Measurements from ENCODE around the gene ZNF699. TPM values are rescaled to one million over a fixed set of nuclear protein-coding genes. Genes with fewer than 3 reads are reported as not detected.

Gene ZNF699
- total and polyA plus RNA-seq, 2 of the 4 experiments (the other 2 are of a cell fraction): 1.3 to 7.3 TPM

DNA sequence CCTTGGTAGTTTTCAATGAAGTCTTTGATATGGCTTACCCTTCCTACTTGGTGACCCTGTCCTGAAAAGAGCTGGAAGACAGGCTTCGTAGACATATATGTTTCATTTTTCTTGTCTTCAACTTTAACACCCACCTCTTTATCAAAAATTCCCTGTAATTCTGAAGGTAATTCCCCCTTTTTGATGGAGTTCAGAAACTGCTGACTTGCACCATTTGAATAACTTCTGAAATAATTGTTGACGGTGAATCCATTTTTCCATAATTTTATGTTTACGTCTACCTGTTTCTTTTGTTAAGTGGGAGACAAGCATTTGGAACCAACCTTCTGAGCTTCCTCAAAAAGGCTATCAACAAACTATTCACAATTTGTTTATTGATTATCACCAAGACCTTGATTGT, 38.6 kb upstream of the ZNF699 start:
- Histone ChIP-seq H3K27ac (ENCODE audit: insufficient read depth, low read length) (no peak overlapping the region), H2AFZ (replicated peaks; ENCODE audit: low read length, poor library complexity) (no peak overlapping the region), H2BK5ac (ENCODE audit: low read depth, low read length, poor library complexity, severe bottlenecking) (no peak overlapping the region), H2BK15ac (ENCODE audit: low read depth, low read length) (no peak overlapping the region), H3K18ac (ENCODE audit: low read depth, low read length) (no peak overlapping the region), H3K9me3 (ENCODE audit: control insufficient read depth, insufficient read depth, low read length) (peaks cover 54% of the 10 kb centered on the region), H3K9me1 (ENCODE audit: insufficient read depth, low read length) (no peaks in the 10 kb centered on the region), H2AK9ac (replicated peaks; ENCODE audit: low read depth, low read length, poor library complexity) (no peak overlapping the region), H3K56ac (ENCODE audit: extremely low read depth, insufficient read depth, low read length) (no peak overlapping the region), H3K79me1 (ENCODE audit: low read depth in 1 of 2, low read length in 2 of 2) (no peaks in the 10 kb centered on the region), H3K14ac (replicated peaks; ENCODE audit: low read depth, low read length) (no peak overlapping the region), H3K23ac (ENCODE audit: low read depth, low read length) (no peak overlapping the region), H4K8ac (ENCODE audit: low read depth in 2 of 2, low read length in 2 of 2) (no peak overlapping the region), H3K4ac (ENCODE audit: low read depth, low read length) (no peak overlapping the region), H3K27me3 (ENCODE audit: control insufficient read depth, insufficient read depth, low read length) (no peaks in the 10 kb centered on the region), H4K20me1 (ENCODE audit: insufficient read depth, low read length) (no peaks in the 10 kb centered on the region), H4K91ac (ENCODE audit: insufficient read depth, low read depth, low read length) (no peak overlapping the region), H2BK20ac (ENCODE audit: low read depth, low read length) (no peak overlapping the region), H3K4me2 (ENCODE audit: low read depth, low read length) (no peak overlapping the region), H3K4me1 (ENCODE audit: control insufficient read depth, insufficient read depth, low read length) (no peaks in the 10 kb centered on the region), H2AK5ac (ENCODE audit: low read depth, low read length) (no peak overlapping the region), H4K5ac (ENCODE audit: low read depth, low read length) (no peak overlapping the region), H3K9ac (ENCODE audit: low read depth, low read length) (no peak overlapping the region), H3K36me3 (ENCODE audit: control insufficient read depth, insufficient read depth, low read length) (0 out of 2 replicates have a peak, but pooled peaks cover 3% of the 10 kb centered on the region), H3K4me3 (ENCODE audit: insufficient read depth, low read depth, low read length) (no peak overlapping the region), H2BK120ac (ENCODE audit: low read depth, low read length) (no peak overlapping the region)
- ChIA-PET POLR2A (ENCODE audit: unreplicated experiment) (no interaction called here), CTCF (no interaction called here)
- dilution Hi-C loops (cut with HindIII; ENCODE audit: low sequenced_read_pairs, unreplicated experiment) (no loop called here), intact Hi-C loops (cut with micrococcal nuclease) (no loop called here), in situ Hi-C loops (cut with MboI; ENCODE audit: low sequenced_read_pairs) (no loop called here)
- ATAC-seq (ENCODE audit: low read depth): no peak
- no CpG with 5 or more reads among the region's 3 CpGs for WGBS, 2 experiments (ENCODE audit: extremely low coverage in 2 of 2, insufficient read length in 1 of 2)
- no peak for DNase-seq
- TF ChIP-seq USF2 (IDR thresholded peaks at IDR 0.05; ENCODE audit: low read depth, low read length): no peak
- no peak for TF ChIP-seq FOS (IDR thresholded peaks at IDR 0.05; ENCODE audit: low read depth, low read length)
- TF ChIP-seq MAFK (IDR thresholded peaks at IDR 0.05; ENCODE audit: low read depth, low read length): peak; percentile 42; the same call in 1 of the 2 replicates
- TF ChIP-seq CEBPB (IDR thresholded peaks at IDR 0.05; ENCODE audit: low read depth, low read length): no peak
- TF ChIP-seq, protein P1, sequence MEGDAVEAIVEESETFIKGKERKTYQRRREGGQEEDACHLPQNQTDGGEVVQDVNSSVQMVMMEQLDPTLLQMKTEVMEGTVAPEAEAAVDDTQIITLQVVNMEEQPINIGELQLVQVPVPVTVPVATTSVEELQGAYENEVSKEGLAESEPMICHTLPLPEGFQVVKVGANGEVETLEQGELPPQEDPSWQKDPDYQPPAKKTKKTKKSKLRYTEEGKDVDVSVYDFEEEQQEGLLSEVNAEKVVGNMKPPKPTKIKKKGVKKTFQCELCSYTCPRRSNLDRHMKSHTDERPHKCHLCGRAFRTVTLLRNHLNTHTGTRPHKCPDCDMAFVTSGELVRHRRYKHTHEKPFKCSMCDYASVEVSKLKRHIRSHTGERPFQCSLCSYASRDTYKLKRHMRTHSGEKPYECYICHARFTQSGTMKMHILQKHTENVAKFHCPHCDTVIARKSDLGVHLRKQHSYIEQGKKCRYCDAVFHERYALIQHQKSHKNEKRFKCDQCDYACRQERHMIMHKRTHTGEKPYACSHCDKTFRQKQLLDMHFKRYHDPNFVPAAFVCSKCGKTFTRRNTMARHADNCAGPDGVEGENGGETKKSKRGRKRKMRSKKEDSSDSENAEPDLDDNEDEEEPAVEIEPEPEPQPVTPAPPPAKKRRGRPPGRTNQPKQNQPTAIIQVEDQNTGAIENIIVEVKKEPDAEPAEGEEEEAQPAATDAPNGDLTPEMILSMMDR (conservative IDR thresholded peaks at IDR 0.05; ENCODE audit: low read depth, low read length): no peak
- no TSS peak for BruUV-seq (replicated peaks)
